T-helper 1 cell treated with Interleukin-12 subunit alpha and Interleukin-12 subunit beta and Interleukin-4 antibody, amounts not matched to agents 30 μg/mL and 1 μg/mL, for 36 hours (primary cell): Measurements from ENCODE around the gene CTSH.
"Not testable (repeated sequence)": the region's sequence is repeated elsewhere in the genome, so short reads cannot be mapped to it uniquely, and the experiment has no call there.

Experiments used
- H3K27ac Mint-ChIP-seq: one replicate; pipeline ENCODE4 v1.8.0; 2021; ENCODE audit warnings: mild to moderate bottlenecking, mixed read lengths
- H3K27me3 Mint-ChIP-seq: one replicate; pipeline ENCODE4 v1.8.0; 2021; ENCODE audit warnings: low read depth, mixed read lengths
- H3K36me3 Mint-ChIP-seq: one replicate; pipeline ENCODE4 v1.8.0; 2021; ENCODE audit warnings: low read depth, mixed read lengths
- H3K4me1 Mint-ChIP-seq: one replicate; pipeline ENCODE4 v1.8.0; 2021; ENCODE audit warnings: low read depth, mixed read lengths
- H3K4me3 Mint-ChIP-seq: one replicate; pipeline ENCODE4 v1.8.0; 2021; ENCODE audit warnings: mild to moderate bottlenecking, moderate library complexity, mixed read lengths
- H3K9me3 Mint-ChIP-seq: one replicate; pipeline ENCODE4 v1.8.0; 2021; ENCODE audit warnings: mixed read lengths

CTSH gene

GRCh38 chr15:78909791-78910228, 35.0 kb downstream of the CTSH start:
- H3K36me3 Mint-ChIP-seq, result peaks cover 36% of the 10 kb centered on the region
- no peak overlapping the region for H3K27ac Mint-ChIP-seq
- peaks cover 28% of the 10 kb centered on the region for H3K4me1 Mint-ChIP-seq
- no peaks in the 10 kb centered on the region for H3K27me3 Mint-ChIP-seq
- no peaks in the 10 kb centered on the region for H3K9me3 Mint-ChIP-seq
- H3K4me3 Mint-ChIP-seq, result no peak overlapping the region

DNA sequence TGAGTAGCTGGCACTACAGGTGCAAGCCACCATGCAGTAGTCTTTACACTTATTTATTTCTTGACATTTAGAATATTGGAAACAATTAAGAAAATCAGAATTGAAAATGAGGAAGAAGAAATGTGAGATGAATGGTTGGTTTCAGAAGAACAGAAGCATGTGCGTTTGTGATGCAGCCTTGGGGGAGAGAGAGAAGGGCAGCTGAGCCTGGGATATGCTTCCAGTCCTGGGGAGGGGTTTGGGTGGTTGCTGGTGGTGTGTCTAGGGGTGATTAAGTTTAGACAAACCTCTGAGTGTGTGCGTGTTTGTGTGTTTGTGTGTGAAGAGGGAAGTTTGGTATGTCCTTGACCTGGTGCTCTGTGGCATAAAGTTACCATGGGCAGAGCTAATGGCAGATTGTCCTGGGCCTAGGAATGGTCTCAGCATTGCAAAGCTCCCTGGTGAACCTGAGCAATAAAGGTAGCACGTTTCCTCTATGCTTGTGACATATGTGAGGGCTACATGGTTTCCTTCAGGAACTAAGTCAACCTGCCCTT, 35.6 kb downstream of the CTSH start:
- no peaks in the 10 kb centered on the region for H3K9me3 Mint-ChIP-seq
- H3K27ac Mint-ChIP-seq, result no peak overlapping the region
- H3K4me3 Mint-ChIP-seq, result no peak overlapping the region
- H3K27me3 Mint-ChIP-seq, result no peaks in the 10 kb centered on the region
- peaks cover 39% of the 10 kb centered on the region for H3K36me3 Mint-ChIP-seq
- peaks cover 23% of the 10 kb centered on the region for H3K4me1 Mint-ChIP-seq

GRCh38 chr15:78907577-78907976, 37.3 kb downstream of the CTSH start:
- H3K36me3 Mint-ChIP-seq, result peaks cover 38% of the 10 kb centered on the region
- H3K4me1 Mint-ChIP-seq, result peaks cover 21% of the 10 kb centered on the region
- H3K27ac Mint-ChIP-seq, result no peak overlapping the region
- no peak overlapping the region for H3K4me3 Mint-ChIP-seq
- H3K9me3 Mint-ChIP-seq, result no peaks in the 10 kb centered on the region
- no peaks in the 10 kb centered on the region for H3K27me3 Mint-ChIP-seq

- Mint-ChIP-seq H3K27me3 (no peaks in the 10 kb centered on the region), H3K36me3 (peaks cover 44% of the 10 kb centered on the region), H3K4me3 (no peak overlapping the region)
Measured at GRCh38 chr15:78906316-78906620, 38.6 kb downstream of the CTSH start.

DNA sequence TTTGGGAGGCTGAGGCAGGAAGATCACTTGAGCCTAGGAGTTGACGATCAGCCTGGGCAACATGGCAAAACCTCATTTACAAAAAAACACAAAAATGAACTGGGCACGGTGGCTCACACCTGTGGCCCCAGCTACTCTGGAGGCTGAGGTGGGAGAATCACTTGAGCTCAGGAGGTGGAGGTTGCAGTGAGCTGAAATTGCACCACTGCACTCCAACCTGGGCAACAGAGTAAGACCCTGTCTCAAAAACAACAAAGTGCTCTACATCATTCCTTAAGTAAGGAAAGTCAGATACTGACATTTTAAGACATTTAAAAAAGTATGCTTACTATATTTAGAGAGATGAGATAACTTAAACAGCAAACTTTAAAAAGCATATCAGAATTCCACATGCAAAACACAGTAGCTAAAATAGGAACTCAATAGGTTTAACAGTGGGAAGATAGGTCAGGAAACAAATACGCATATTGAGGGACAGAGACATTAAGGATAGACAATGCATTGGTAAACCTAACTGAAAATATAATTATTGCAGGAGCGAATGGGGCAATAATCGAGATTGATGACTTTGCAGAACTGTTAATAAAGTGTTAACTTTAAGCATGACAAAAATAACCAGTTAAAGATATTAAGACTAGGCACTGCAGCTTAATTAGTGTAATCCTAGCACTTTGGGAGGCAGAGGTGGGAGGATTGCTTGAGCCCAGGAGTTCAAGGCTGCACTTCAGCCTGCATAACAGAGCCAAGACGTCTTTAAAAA, 40.1 kb downstream of the CTSH start:
- H3K9me3 Mint-ChIP-seq, result no peaks in the 10 kb centered on the region
- H3K27me3 Mint-ChIP-seq, result no peaks in the 10 kb centered on the region
- peaks cover 15% of the 10 kb centered on the region for H3K4me1 Mint-ChIP-seq
- H3K27ac Mint-ChIP-seq, result no peak overlapping the region
- H3K4me3 Mint-ChIP-seq, result no peak overlapping the region
- peaks cover 46% of the 10 kb centered on the region for H3K36me3 Mint-ChIP-seq

More at GRCh38 chr15:78906316-78906620, 38.6 kb downstream of the CTSH start:
- H3K9me3 Mint-ChIP-seq, result no peaks in the 10 kb centered on the region
- H3K4me1 Mint-ChIP-seq, result peaks cover 24% of the 10 kb centered on the region
- no peak overlapping the region for H3K27ac Mint-ChIP-seq

- Mint-ChIP-seq H3K36me3 (peaks cover 51% of the 10 kb centered on the region), H3K4me1 (peaks cover 10% of the 10 kb centered on the region)
- H3K9me3 Mint-ChIP-seq, H3K27ac Mint-ChIP-seq, H3K27me3 Mint-ChIP-seq, H3K4me3 Mint-ChIP-seq: not testable (repeated sequence)
Measured at GRCh38 chr15:78902281-78903032, 42.4 kb downstream of the CTSH start.

GRCh38 chr15:78900819-78901533, 43.9 kb downstream of the CTSH start:
- H3K27ac Mint-ChIP-seq, H3K9me3 Mint-ChIP-seq: not testable (repeated sequence)
- peaks cover 52% of the 10 kb centered on the region for H3K36me3 Mint-ChIP-seq

DNA sequence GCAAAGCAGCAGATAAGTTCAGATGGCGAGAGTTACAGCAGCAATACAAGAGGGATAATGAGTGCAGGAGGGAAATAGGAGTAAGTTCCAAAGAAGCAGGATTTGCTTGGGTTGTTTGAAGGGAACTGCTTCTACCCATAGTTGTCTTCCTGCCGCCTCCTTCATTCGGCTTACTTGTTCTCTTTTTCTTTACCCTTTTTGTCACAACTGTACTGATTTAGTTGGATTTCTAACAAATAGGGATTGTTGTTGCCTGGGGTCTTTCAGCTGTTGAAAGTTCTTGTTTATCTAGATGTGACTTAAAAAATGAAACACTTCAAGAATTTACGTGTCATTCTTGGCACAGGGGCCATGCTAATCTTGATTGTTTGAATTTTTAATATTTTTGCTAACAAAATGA, 46.3 kb downstream of the CTSH start:
- peaks cover 12% of the 10 kb centered on the region for H3K4me1 Mint-ChIP-seq
- H3K27me3 Mint-ChIP-seq, result no peaks in the 10 kb centered on the region
- H3K36me3 Mint-ChIP-seq, result peaks cover 56% of the 10 kb centered on the region
- H3K9me3 Mint-ChIP-seq, result no peaks in the 10 kb centered on the region
- H3K4me3 Mint-ChIP-seq, result no peak overlapping the region
- H3K27ac Mint-ChIP-seq, result no peak overlapping the region

More at GRCh38 chr15:78900819-78901533, 43.9 kb downstream of the CTSH start:
- not testable (repeated sequence) for H3K4me1 Mint-ChIP-seq, H3K4me3 Mint-ChIP-seq, H3K27me3 Mint-ChIP-seq

- Mint-ChIP-seq H3K4me3 (no peak overlapping the region), H3K36me3 (peaks cover 70% of the 10 kb centered on the region), H3K27ac (no peak overlapping the region), H3K9me3 (no peaks in the 10 kb centered on the region), H3K4me1 (peaks cover 13% of the 10 kb centered on the region), H3K27me3 (no peaks in the 10 kb centered on the region)
Measured at GRCh38 chr15:78895471-78895870, 49.4 kb downstream of the CTSH start.

DNA sequence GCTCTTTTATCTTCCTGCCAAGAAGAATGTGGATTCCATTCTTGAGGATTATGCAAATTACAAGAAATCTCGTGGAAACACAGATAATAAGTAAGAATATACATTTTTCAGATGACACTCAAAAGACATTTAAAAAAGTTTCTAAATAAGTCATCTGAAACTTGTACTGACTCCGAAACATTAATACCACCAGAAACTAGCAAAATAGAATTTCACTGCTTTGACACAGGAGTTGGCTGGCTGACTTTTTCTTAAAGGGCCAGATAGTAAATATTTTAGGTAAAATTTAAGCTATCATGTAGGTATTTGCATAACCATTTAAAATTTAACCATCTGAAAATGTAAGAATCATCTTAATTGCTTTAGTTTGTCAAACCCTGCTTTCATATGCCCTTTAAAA, 51.3 kb downstream of the CTSH start:
- Mint-ChIP-seq H3K9me3 (no peaks in the 10 kb centered on the region), H3K4me1 (peaks cover 10% of the 10 kb centered on the region), H3K27ac (no peak overlapping the region), H3K27me3 (no peaks in the 10 kb centered on the region), H3K4me3 (no peak overlapping the region), H3K36me3 (peaks cover 65% of the 10 kb centered on the region)

DNA sequence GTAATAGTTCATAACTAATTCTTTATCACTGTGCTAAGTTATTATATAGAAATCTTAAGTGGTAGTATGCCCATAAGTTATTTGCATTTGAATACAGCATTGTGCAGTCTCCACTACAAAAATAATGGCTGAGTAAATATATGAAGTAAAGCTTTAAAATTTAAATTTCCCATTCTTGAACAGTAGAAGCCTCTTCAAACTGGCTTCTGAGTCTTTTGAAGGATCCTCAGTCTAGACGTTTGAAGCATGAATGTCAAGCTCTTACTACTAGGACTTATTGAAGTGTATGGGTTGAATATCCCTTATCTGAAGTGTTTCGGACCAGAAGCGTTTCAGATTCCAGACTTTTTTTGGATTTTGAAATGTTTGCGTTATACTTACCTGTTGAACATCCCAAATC, 55.8 kb downstream of the CTSH start:
- Mint-ChIP-seq H3K9me3 (no peaks in the 10 kb centered on the region), H3K36me3 (peaks cover 56% of the 10 kb centered on the region), H3K27me3 (no peaks in the 10 kb centered on the region), H3K27ac (no peak overlapping the region), H3K4me1 (peaks cover 9% of the 10 kb centered on the region), H3K4me3 (no peak overlapping the region)

DNA sequence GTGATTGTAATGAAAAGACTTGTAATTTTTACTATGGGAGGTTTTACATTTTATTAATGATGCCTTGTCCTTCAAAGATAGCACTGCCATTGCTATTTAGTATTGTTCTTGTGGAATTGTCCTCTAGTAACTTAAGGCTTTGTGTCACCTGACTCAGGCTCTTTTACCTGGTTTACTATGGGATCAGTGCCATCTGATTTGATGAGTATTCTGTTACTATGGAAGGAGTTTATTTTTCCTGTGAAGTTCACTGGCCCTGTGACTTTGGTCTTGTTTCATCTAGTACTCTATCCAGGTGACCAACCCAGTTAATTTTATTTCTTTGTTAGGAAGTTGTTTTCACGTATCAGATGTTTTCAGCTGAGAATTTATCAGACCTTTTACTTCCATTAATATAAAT, 63.2 kb downstream of the CTSH start:
- H3K4me1 Mint-ChIP-seq, result peaks cover 32% of the 10 kb centered on the region
- H3K27me3 Mint-ChIP-seq, result no peaks in the 10 kb centered on the region
- no peak overlapping the region for H3K27ac Mint-ChIP-seq
- no peaks in the 10 kb centered on the region for H3K9me3 Mint-ChIP-seq
- no peak overlapping the region for H3K4me3 Mint-ChIP-seq
- H3K36me3 Mint-ChIP-seq, result peaks cover 36% of the 10 kb centered on the region

- Mint-ChIP-seq H3K4me3 (no peak overlapping the region), H3K36me3 (peaks cover 31% of the 10 kb centered on the region), H3K27me3 (no peaks in the 10 kb centered on the region), H3K4me1 (peaks cover 33% of the 10 kb centered on the region), H3K9me3 (no peaks in the 10 kb centered on the region), H3K27ac (no peak overlapping the region)
Measured at GRCh38 chr15:78880813-78881212, 64.0 kb downstream of the CTSH start.

GRCh38 chr15:78880242-78880533, 64.7 kb downstream of the CTSH start:
- no peak overlapping the region for H3K27ac Mint-ChIP-seq
- H3K9me3 Mint-ChIP-seq, result no peaks in the 10 kb centered on the region
- H3K27me3 Mint-ChIP-seq, result no peaks in the 10 kb centered on the region
- peaks cover 29% of the 10 kb centered on the region for H3K36me3 Mint-ChIP-seq
- H3K4me3 Mint-ChIP-seq, result no peak overlapping the region
- peaks cover 35% of the 10 kb centered on the region for H3K4me1 Mint-ChIP-seq
